Measurements from ENCODE around the gene MAN1A2.
A peak's percentile ranks its signal among the peaks of the same experiment; 100 is the strongest.
"Not testable (repeated sequence)": the region's sequence is repeated elsewhere in the genome, so short reads cannot be mapped to it uniquely, and the experiment has no call there.

MAN1A2 gene

DNA sequence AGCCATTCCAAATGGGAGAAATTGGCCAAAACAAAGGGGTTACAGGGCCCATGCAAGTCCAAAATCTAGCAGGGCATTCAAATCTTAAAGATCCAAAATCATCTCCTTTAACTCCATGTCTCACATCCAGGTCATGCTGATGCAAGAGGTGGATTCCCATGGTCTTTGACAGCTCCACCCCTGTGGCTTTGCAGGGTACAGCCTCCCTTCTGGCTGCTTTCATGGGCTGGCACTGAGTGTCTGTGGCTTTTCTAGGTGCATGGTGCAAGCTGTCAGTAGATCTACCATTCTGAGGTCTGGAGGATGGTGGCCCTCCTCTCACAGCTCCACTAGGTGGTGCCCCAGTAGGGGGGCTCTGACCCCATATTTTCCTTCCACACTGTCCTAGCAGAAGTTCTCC, 191.2 kb downstream of the MAN1A2 start:
- DNase-seq (ENCODE audit: low spot score), result not testable (repeated sequence)

DNA sequence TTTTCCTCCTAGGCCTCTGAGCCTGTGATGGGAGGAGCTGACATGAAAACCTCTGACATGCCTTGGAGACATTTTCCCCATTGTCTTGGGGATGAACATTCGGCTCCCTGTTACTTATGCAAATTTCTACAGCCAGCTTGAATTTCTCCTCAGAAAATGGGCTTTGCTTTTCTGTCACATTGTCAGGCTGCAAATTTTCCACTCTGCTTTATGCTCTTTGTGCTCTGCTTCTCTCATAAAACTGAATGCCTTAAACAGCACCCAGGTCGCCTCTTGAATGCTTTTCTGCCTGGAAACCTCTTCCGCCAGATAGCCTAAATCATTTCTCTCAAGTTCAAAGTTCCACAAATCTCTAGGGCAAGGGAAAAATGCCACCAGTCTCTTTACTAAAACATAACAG, 191.9 kb downstream of the MAN1A2 start:
- no peak for DNase-seq (ENCODE audit: low spot score)

DNA sequence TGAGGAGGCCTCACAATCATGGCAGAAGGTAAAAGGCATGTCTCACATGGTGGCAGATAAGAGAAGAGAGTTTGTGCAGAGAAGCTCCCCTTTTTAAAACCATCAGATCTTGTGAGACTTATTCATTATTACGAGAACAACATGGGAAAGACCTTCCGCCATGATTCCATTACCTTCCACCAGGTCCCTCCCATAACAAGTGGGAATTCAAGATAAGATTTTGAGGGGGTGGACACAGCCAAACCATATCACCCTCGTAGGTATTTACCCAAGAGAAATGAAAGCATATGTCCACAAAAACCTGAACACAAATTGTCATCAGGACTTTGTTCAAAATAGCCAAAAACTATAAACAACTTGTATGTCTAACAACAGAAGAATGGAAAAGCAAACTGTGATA, 192.7 kb downstream of the MAN1A2 start:
- no peak for DNase-seq (ENCODE audit: low spot score)

DNA sequence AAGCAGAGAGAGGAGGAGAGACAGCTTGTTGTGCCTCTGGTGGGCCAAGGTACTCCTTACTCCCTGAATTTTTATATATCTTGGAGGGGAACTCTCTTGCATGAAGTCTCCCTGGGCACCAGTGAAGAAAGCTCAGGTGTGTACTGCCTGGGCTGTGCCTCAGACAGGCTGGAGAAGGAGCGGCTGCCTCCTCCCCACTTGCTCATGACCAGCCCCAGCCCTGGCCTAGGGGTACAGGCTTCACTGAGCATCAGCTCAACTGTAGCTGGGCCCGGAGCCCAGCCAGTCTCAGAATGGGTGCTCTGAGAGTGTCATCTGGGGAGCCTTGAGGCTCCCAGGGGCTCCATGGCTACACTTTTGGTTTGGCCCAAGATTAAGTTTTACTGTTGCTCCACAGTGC, 193.8 kb downstream of the MAN1A2 start:
- DNase-seq (ENCODE audit: low spot score), result no peak

DNA sequence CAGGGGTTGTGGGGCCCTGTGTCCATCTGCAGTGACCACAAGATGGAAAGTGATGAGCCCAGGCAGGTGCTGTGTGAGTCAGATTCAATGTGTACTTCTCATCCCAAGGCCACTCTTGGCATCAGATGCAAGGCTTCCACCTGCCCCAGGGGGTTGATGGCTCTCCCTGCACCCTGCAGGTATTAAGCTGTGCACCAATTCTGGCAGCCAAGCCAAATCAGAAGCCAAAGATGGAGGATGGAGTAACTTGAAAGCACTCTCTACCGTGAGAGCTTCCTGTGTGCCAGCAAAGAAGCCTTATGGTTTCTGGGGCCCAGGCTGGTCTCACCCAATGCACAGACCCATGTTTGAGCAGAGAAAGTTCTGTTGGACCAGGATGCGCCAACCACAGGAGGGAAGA, 194.3 kb downstream of the MAN1A2 start:
- DNase-seq (ENCODE audit: low spot score), result no peak

DNA sequence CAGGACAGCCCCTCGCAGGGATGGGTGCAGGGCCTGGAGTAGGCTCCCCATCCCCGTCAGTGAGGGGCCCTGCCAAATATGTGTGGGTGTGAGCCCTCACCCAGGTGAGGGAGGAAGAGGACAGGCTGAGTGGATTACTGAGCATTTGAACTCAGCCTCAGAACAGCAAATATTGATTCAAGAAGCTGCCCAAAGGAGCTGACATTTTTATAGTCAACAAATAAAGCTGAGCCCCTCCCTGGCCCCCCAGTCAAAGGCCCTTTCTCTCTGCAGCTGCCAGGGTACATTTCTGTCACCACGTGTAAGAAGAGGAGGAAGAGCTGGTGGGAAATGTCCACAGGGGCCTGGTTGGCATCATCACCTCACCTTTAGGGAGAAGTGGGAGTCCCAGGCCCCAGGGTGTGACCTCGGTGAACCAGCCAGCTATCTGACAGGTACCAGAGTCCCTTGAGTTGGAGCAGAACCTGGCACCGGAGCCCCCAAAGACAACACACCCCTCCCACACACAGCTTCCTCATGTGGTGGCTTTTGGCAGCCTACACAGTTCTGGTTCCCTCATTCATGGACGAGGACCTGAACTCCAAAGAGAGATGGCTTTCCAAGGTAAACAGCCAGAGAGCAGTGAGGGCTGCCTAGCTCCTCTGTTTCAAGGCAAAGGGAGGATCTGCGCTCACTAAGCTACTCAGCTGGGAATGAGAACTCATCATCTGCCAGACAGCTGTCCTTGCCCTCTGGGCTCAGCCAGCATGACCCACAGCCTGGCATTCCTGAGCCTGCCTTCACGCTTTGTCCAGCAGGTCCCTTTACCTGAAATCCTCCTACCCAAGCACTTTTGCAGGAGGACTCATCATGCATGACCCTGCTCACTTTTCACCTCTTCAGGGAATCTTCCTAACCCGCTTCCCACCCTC, 195.6 kb downstream of the MAN1A2 start:
- DNase-seq (ENCODE audit: low spot score), result peak; percentile 4

DNA sequence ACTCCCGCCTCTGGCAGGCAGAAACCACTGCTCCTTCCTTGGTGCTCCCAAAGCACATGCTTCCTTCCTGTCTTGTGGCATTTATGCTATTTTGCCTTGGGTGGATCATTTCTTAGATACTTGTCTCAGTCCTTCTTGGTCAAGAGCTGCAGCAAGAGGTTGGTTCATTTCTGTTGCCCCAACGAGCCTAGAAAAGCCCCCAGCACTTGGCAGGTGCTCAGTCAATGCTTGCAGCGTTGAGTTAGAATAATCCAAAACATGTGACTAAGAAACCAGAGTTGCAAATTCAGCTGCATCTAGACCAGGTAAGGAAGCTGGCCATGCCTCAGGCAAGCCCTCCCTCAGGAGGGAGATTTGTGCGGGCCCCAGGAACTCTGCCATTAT, 196.2 kb downstream of the MAN1A2 start:
- DNase-seq (ENCODE audit: low spot score), result no peak

DNA sequence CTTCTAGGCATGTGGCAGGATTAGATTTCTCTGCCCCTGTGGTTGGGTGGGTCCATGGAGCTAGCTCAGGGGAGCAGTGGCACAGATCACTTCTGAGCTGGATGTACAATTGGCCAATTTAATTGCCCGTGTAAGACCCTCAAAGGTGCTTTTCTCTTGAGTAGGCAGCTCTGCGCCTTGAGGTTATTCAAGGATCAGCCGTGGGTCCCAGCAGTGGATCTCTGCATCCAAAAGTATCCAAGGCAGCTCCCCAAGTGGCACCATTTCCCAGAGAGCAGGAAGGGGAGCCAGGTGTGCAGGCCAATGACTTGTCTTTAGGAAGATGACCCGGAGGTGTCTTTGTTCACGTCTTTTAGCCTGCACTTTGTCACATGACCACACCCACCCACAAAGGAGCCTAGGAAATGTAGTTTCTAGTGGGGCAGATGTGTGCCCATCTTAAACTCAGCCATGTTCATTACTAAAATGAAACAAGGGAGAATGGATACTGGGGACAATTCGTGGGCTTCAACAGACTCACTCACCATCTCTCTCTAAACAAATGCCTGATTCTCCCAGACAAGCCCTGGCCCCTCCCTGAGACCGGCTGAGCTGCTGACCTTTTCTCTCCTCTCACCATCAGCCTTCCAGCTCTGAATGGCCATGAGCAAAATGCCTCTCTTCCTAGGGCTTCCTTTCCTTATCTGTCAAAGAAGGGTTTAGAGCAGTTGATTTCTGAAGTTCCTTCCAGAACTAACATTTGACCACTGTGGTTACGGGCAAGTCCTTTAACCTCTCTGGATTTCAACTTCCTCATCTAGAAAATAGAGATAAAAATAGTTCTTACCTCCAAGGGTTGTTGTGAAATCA, 197.2 kb downstream of the MAN1A2 start:
- DNase-seq (ENCODE audit: low spot score), result no peak

DNA sequence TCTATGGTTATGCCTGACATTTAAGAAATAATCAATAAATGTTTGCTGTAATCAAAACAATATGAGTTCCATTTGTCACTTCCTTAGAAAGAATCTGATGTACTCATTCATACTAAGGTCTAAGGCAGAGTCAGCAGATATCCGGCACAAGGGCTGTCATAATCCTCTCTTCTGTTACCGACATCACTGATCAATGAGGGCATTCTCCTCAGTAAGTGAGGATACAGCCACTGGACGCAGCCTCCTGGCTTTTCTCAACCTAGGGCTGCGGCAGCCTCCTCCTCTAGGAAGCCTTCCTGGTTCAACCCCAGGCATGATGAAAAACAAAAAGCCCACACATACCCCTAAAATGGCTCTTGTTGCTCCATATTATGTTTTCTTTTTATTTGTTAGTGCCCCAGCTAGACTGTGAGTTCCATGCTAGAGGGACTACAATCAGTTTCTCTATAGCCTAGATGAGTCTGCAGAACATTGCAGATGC, 197.9 kb downstream of the MAN1A2 start:
- no peak for DNase-seq (ENCODE audit: low spot score)

DNA sequence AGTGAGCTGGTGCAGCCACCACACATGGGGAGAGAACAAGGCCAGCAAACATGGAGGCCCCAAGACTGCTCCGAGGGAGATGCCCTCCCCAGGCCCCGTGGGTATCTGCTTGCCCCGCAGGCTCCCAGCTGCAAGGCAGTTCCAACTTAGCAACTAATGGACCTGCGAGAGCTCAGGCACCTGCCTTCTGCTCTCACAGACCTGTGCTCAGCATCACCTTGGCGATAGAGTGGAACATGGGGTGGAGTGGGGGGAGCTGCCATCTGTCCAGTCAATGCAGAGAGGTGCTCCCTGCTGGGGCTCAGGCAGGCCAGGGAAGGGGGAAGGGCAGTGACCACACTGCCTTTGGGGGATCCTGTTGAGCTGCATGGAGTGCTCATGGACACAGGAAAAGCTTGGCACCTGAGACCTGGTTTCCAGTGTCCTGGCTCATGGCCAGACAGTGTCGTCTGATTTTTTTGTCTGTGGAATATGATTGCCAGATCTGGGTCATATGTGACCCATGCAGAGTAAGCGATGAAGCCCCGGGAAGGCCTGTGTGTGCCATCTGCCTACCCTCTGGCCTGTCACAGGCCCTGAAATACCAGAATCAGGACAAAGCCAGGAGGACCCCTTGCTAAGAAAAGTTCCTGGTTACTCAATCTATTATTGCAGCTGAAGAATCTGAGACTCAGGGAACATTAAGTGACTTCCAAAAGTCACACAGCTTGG, 198.7 kb downstream of the MAN1A2 start:
- DNase-seq (ENCODE audit: low spot score), result peak; percentile 8

DNA sequence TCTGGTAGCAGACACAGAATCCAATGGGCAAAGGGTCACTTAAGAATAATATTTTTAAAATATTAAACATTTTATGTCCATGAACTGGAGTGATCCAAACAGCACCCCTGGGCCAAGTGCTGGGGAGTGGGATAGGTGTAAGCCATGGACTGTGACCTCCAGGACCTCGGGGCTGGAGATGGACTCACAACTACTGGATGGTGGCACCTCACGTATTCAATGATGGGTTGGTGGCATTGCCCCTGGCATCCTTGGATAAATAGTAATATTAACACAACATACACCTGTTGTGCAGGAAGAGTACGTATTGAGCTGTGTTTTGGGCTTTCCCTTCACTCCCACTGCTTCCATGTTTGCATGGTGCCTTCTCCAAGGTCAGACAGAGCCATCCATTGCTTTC, 199.3 kb downstream of the MAN1A2 start:
- DNase-seq (ENCODE audit: low spot score), result peak; percentile 5

DNA sequence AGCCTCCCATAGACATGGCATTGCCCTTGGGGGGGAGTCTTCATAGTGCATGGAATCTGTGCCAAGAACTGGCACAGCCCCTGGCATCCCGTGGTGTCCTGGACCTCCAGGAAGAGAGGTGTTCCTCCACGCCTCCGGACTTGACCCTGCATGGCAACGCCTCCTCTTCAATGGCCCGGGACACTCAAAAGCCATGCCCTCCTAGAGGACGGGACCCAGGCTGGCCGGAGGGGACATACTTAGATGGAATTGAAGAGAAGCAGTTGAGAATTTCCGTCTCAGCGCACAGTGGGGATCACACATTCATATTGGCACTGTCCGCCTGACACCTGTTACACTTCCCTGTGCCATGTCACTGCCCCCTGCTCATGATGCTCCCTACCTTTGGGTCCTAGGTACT, 200.2 kb downstream of the MAN1A2 start:
- no peak for DNase-seq (ENCODE audit: low spot score)

DNA sequence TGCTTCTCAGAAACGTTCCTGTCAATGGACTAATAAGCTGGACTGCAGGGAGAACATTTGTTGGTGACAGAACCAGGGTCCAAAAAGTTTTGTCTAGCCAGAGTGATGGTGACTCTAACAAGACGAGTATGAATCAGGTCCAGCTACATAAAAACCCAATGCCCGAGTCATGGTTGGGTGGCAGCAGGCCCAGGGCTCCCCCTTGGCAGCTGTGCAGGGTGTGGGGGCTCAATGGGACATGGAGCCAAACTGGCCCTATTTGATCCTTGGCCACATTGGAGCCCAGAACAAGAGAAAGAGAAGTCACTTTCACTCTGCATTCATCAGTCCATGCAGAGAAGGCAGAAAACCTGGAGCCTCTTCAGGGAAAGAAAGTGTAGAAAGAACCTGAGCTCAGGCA, 200.7 kb downstream of the MAN1A2 start:
- peak; percentile 6 for DNase-seq (ENCODE audit: low spot score)

DNA sequence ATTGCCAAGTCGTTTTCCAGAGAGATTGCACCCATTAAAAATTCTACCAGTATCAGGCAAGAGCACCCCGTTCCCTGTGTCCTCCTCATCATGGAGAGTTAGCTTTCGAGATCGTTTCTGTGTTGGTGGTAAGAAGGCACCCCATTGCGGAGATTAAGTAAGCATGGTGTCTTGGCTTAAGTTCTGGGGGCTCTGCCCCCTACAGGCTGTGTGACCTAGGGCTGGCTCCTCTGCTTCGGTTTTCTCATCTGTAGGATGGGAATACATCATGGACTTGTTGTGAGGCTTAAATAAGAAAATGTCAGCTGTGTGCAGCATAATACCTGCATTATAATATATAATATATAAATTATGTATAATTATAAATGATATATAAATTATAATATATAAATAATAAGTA, 201.8 kb downstream of the MAN1A2 start:
- no peak for DNase-seq (ENCODE audit: low spot score)

DNA sequence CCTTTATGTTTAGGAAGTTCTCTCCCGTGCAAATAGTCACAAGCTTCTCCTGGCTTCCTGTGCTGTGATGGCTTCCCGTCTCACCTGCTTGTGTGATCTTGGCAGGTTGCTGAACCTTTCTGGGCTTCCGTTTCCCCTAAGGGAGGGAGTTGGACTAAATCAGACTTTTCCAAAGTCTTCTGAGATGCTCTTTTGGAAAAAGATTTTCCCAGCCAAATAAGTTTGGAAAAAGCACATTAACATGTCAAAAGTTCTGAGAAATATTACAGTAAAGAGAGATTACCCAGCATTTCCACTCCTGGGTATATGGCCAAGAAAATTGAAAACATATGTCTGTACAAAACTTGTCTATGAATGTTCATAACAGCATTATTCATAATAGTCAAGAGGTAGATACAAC, 202.6 kb downstream of the MAN1A2 start:
- no peak for DNase-seq (ENCODE audit: low spot score)

DNA sequence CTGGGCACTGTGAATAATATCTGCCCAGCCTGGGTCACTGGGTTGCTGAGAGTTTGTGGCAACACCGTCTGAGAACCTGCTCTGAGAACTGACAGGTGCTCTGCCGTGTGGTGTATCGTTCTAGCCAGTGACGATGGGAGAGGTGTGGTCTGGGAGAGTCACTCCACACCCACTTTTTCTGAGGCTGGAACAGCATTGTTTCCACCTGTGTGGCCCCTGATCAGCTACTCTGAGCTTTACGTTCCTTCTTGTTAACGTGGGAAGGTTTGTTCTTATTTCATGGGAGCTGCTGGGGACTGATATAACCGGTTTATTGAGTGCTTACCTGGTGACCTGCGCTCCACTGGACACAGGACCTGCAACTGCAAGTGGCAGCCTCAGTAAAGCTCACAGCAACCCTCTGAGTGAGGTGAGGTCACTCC, 203.8 kb downstream of the MAN1A2 start:
- no peak for DNase-seq (ENCODE audit: low spot score)

DNA sequence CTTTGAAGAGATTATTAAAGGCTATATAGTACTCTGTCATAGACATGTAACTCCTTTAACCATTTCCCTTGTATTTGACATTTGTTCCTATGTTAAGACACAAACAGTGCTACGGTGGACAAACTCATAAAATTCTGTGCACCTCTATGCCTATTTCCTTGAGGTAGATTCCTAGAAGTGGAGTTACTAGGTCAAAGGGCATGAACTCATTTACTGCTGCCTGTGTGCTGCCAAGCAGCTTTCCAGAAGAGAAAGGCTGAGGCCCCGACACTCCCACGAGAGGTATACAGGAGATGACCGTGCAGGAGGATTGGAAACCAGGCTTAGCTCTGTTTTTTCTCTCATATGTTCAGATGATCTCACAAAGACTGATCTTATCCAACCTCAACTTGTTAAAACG, 204.2 kb downstream of the MAN1A2 start:
- no peak for DNase-seq (ENCODE audit: low spot score)

DNA sequence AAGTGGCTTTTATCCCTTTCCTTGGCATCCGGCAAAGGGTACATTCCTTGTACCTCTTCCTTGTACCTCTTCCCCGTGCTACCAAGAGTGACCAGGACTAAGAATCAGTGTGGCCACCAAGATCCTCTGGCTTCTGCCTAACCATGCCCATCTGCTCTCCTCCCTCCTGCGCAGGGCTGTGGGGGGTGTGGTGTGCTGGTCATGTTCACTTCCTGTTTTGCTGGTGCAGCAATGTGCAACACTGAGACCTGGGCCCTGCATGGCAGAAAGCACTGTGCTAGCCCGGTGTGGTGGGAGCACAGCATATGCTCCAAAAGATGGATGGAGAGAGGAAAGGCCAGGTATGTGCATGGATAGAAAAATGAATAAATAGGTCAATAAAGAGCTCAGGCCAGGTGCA, 205.3 kb downstream of the MAN1A2 start:
- no peak for DNase-seq (ENCODE audit: low spot score)

DNA sequence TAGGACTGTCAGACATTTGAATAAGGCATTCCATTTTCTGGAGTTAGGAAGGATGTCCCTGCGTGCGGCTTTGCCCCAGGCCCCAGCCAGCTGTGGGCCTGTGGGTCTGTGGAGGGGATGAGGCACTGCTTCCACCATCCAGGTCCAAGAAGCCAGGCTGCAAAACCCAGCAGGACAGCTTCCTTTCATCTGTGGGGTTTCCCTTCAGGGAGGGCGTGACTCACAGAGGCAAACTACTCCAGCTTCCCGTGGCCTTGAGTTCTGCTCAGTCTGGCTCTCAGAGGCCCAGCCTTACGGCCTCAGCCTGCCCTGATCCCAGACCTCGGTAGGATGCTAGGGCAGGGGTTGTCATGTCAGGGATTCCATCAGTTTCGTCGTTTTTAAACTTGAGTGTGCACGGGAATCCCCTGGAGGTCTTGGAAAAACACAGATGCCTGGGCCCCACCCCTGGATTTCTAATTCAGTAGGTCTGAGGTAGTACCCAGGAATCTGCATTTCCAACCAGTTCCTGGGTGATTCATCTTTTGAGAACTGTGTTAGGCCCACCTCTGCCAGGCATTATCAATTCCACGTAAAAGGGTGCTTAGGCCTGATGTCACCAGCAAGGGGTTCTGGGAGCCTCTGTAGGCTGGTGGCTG, 206.3 kb downstream of the MAN1A2 start:
- DNase-seq (ENCODE audit: low spot score), result no peak

DNA sequence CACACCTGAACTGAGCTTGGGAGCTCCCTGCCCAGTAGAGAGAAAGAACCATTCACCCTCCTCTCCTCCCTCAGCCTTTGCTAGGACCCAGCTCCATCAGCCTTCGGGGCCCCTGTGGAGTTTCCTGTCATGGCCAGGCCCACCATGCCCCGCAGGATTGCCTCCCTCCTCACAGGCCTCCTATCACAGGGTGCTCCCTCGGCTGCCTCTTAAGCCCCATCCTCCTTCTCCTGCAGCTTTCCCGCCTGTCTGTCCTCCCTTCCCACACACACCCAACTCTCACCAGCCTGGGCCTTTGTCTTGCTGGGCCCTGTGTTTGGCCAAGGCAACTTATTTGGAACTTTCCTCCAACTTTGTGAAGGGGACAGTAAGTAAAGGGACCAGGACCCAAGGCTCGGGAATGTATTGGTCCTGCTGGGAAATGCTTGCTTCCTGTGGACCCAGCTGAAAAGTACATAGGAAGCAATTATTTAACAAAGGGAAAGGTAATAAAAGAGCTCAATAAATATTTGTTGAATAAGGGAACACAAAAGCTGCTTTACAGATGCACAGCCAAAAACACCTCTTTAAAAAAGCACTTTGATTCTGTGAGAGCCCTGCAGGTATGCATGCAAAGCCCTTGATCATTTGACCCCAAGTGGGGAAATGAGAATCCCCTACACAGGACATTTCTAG, 207.0 kb downstream of the MAN1A2 start:
- no peak for DNase-seq (ENCODE audit: low spot score)

DNA sequence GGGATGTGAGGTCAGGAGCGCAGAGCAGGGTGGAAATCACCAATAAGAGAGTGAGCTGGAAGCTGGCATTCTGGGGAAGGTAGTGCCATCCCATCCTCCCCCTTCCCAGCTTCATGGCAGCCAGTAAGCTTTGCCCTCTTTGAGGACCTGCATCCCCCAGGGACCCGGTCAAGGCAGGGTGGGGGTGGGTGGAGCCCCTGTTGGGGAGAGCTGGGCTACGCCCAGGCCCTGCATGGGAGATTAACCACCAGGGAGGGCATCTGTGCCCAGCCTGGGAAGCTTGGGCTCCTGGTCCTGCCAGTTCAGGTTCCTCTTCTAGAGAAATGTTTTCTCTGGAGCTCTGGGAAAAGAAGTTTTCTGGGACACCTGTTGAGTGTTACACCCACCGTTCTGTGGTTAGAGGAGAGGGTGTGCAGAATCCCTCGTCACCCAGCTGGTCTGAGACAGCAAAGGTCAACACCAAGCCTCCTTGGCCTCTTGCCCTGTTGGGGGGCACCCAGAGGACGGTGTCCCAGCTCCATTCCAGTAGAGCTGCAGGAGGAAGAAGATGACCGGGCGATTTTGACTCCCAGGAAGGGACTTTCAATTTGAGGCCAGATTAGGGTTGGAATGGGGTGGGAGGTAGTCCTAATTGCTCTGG, 208.5 kb downstream of the MAN1A2 start:
- DNase-seq (ENCODE audit: low spot score), result no peak

All from AG20443 (cell line).